ENCODE results near the gene ASPA. TPM values are rescaled to one million over a fixed set of nuclear protein-coding genes. Genes with fewer than 3 reads are reported as not detected.

ASPA gene
- total and polyA plus RNA-seq, 2 of the 13 experiments (the other 11 are each of a cell fraction or from before 2014, with no cell fraction given): not detected

DNA sequence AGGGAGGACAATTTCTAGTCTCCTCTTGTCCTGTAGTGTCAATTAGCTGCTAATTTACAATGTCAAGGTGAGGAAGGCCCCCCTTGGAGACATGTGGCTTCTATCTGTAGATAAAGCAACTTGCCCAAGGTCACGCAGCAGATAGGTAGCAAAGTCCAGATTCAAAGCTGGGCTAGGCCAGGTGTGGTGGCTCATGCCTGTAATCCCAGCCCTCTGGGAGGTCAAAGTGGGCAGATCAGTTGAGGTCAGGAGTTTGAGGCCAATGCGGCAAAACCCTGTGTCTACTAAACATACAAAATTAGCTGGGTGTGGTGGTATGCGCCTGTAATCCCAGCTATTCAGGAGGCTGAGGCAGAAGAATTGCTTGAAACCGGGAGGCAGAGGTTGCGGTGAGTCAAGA, 70.7 kb downstream of the ASPA start (continued):
- TF ChIP-seq, protein P1, sequence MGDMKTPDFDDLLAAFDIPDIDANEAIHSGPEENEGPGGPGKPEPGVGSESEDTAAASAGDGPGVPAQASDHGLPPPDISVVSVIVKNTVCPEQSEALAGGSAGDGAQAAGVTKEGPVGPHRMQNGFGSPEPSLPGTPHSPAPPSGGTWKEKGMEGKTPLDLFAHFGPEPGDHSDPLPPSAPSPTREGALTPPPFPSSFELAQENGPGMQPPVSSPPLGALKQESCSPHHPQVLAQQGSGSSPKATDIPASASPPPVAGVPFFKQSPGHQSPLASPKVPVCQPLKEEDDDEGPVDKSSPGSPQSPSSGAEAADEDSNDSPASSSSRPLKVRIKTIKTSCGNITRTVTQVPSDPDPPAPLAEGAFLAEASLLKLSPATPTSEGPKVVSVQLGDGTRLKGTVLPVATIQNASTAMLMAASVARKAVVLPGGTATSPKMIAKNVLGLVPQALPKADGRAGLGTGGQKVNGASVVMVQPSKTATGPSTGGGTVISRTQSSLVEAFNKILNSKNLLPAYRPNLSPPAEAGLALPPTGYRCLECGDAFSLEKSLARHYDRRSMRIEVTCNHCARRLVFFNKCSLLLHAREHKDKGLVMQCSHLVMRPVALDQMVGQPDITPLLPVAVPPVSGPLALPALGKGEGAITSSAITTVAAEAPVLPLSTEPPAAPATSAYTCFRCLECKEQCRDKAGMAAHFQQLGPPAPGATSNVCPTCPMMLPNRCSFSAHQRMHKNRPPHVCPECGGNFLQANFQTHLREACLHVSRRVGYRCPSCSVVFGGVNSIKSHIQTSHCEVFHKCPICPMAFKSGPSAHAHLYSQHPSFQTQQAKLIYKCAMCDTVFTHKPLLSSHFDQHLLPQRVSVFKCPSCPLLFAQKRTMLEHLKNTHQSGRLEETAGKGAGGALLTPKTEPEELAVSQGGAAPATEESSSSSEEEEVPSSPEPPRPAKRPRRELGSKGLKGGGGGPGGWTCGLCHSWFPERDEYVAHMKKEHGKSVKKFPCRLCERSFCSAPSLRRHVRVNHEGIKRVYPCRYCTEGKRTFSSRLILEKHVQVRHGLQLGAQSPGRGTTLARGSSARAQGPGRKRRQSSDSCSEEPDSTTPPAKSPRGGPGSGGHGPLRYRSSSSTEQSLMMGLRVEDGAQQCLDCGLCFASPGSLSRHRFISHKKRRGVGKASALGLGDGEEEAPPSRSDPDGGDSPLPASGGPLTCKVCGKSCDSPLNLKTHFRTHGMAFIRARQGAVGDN (CRISPR knock-in tag; IDR thresholded peaks at IDR 0.05): no peak
- no peak for TF ChIP-seq MAFF (IDR thresholded peaks at IDR 0.05; ENCODE audit: low read depth, low read length)
- TF ChIP-seq, protein P2, sequence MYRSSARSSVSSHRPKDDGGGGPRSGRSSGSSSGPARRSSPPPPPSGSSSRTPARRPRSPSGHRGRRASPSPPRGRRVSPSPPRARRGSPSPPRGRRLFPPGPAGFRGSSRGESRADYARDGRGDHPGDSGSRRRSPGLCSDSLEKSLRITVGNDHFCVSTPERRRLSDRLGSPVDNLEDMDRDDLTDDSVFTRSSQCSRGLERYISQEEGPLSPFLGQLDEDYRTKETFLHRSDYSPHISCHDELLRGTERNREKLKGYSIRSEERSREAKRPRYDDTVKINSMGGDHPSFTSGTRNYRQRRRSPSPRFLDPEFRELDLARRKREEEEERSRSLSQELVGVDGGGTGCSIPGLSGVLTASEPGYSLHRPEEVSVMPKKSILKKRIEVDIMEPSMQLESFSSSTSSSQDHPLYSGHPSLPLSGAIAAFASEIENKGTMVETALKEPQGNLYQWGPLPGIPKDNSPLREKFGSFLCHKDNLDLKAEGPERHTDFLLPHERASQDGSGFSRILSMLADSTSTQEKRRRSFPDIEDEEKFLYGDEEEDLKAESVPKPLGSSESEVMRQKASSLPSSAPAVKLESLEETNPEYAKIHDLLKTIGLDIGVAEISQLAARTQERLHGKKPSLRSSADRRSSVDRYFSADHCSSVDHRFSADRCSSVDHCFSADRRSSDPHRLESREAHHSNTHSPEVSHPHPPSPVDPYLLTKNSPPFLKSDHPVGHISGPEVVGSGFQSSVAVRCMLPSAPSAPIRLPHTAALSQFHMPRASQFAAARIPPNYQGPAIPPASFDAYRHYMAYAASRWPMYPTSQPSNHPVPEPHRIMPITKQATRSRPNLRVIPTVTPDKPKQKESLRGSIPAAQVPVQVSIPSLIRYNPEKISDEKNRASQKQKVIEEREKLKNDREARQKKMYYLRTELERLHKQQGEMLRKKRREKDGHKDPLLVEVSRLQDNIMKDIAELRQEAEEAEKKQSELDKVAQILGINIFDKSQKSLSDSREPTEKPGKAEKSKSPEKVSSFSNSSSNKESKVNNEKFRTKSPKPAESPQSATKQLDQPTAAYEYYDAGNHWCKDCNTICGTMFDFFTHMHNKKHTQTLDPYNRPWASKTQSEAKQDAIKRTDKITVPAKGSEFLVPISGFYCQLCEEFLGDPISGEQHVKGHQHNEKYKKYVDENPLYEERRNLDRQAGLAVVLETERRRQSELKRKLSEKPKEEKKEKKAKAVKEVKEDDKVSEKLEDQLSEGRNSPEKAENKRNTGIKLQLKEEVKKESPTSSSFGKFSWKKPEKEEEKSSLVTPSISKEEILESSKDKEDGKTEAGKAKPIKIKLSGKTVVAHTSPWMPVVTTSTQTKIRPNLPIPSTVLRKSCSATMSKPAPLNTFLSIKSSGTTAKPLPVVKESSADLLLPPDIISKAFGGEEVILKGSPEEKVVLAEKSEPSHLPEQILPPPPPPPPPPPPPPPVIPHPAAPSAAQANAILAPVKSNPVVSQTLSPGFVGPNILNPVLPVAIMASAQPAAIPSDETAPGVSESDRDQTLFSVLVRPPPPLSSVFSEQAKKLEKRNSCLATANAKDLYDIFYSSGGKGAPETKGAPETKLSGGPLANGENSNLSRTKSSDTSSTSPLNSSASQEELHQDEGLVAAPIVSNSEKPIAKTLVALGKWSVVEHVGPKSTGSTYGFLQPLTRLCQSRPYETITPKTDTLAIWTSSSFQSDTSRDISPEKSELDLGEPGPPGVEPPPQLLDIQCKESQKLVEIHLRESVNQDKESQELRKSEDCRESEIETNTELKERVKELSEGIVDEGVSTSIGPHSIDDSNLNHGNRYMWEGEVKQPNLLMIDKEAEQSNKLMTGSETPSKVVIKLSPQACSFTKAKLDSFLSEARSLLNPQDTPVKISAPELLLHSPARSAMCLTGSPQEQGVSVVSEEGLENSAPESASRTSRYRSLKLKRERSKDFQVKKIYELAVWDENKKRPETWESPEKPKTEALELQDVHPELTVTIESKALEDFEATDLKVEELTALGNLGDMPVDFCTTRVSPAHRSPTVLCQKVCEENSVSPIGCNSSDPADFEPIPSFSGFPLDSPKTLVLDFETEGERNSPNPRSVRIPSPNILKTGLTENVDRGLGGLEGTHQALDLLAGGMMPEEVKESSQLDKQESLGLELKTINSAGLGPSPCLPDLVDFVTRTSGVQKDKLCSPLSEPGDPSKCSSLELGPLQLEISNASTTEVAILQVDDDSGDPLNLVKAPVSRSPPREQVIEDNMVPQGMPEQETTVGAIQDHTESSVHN (CRISPR knock-in tag; IDR thresholded peaks at IDR 0.05): no peak
- no peak for TF ChIP-seq PAX8 (CRISPR knock-in tag; IDR thresholded peaks at IDR 0.05; ENCODE audit: borderline replicate concordance)
- TF ChIP-seq, protein P3, sequence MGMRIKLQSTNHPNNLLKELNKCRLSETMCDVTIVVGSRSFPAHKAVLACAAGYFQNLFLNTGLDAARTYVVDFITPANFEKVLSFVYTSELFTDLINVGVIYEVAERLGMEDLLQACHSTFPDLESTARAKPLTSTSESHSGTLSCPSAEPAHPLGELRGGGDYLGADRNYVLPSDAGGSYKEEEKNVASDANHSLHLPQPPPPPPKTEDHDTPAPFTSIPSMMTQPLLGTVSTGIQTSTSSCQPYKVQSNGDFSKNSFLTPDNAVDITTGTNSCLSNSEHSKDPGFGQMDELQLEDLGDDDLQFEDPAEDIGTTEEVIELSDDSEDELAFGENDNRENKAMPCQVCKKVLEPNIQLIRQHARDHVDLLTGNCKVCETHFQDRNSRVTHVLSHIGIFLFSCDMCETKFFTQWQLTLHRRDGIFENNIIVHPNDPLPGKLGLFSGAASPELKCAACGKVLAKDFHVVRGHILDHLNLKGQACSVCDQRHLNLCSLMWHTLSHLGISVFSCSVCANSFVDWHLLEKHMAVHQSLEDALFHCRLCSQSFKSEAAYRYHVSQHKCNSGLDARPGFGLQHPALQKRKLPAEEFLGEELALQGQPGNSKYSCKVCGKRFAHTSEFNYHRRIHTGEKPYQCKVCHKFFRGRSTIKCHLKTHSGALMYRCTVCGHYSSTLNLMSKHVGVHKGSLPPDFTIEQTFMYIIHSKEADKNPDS (CRISPR knock-in tag; IDR thresholded peaks at IDR 0.05): no peak
- TF ChIP-seq SYNCRIP (IDR thresholded peaks at IDR 0.05; ENCODE audit: insufficient read depth, low read depth, low read length): no peak
- TF ChIP-seq ZNF224 (CRISPR knock-in tag; IDR thresholded peaks at IDR 0.05): no peak
- no peak for TF ChIP-seq MYNN (CRISPR knock-in tag; IDR thresholded peaks at IDR 0.05; ENCODE audit: low read depth)
- TF ChIP-seq, protein P4, sequence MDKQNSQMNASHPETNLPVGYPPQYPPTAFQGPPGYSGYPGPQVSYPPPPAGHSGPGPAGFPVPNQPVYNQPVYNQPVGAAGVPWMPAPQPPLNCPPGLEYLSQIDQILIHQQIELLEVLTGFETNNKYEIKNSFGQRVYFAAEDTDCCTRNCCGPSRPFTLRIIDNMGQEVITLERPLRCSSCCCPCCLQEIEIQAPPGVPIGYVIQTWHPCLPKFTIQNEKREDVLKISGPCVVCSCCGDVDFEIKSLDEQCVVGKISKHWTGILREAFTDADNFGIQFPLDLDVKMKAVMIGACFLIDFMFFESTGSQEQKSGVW (CRISPR knock-in tag; IDR thresholded peaks at IDR 0.05; ENCODE audit: borderline replicate concordance): no peak
- no peak for TF ChIP-seq PRMT3 (CRISPR knock-in tag; IDR thresholded peaks at IDR 0.05; ENCODE audit: borderline replicate concordance, low read depth)
- no peak for TF ChIP-seq HNRNPUL1 (IDR thresholded peaks at IDR 0.05; ENCODE audit: low read depth, low read length)
- TF ChIP-seq, protein P5, sequence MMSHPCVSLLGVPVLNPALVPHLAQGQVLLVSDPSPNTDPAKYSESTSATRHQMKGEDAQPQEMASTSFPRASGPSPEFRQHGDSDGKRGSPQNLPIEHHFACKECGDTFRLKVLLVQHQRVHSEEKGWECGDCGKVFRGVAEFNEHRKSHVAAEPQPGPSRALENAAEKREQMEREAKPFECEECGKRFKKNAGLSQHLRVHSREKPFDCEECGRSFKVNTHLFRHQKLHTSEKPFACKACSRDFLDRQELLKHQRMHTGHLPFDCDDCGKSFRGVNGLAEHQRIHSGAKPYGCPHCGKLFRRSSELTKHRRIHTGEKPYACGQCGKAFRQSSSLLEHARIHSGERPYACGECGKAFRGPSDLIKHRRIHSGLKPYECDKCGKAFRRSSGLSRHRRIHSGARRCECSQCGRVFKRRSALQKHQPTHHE (CRISPR knock-in tag; IDR thresholded peaks at IDR 0.05; ENCODE audit: borderline replicate concordance): no peak
